Femur (tissue), 1 donor: ENCODE data around the gene SORL1-AS1.

Experiments
- DNase-seq: peaks from one replicate; pipeline ENCODE4 v3.0.0-alpha.2; 2017

SORL1-AS1 gene

GRCh38 chr11:121474680-121475079 is 21.9 kb upstream of the SORL1-AS1 start:
- DNase-seq, result no peak

- no peak for DNase-seq
Measured at GRCh38 chr11:121473064-121473777, 20.5 kb upstream of the SORL1-AS1 start.

- DNase-seq, result no peak
Measured at GRCh38 chr11:121472312-121472711, 19.5 kb upstream of the SORL1-AS1 start.

GRCh38 chr11:121471167-121471566 is 18.4 kb upstream of the SORL1-AS1 start:
- DNase-seq, result no peak

GRCh38 chr11:121469910-121470309 is 17.1 kb upstream of the SORL1-AS1 start:
- DNase-seq, result no peak

GRCh38 chr11:121467965-121468364 is 15.2 kb upstream of the SORL1-AS1 start:
- no peak for DNase-seq

- no peak for DNase-seq
Measured at GRCh38 chr11:121467471-121467870, 14.7 kb upstream of the SORL1-AS1 start.

- peak; percentile 61 for DNase-seq
Measured at GRCh38 chr11:121466063-121466794, 13.5 kb upstream of the SORL1-AS1 start.

GRCh38 chr11:121465709-121466062 is 12.9 kb upstream of the SORL1-AS1 start:
- DNase-seq, result no peak

GRCh38 chr11:121464352-121464946 is 11.7 kb upstream of the SORL1-AS1 start:
- peak; percentile 46 for DNase-seq

GRCh38 chr11:121463689-121464335 is 11.0 kb upstream of the SORL1-AS1 start:
- no peak for DNase-seq

- no peak for DNase-seq
Measured at GRCh38 chr11:121461843-121462242, 9.1 kb upstream of the SORL1-AS1 start.

- no peak for DNase-seq
Measured at GRCh38 chr11:121460941-121461514, 8.3 kb upstream of the SORL1-AS1 start.

GRCh38 chr11:121459413-121460017 is 6.7 kb upstream of the SORL1-AS1 start:
- DNase-seq, result no peak

GRCh38 chr11:121458551-121458950 is 5.8 kb upstream of the SORL1-AS1 start:
- no peak for DNase-seq

- DNase-seq, result no peak
Measured at GRCh38 chr11:121456816-121457431, 4.2 kb upstream of the SORL1-AS1 start.

GRCh38 chr11:121456151-121456550 is 3.4 kb upstream of the SORL1-AS1 start:
- no peak for DNase-seq

GRCh38 chr11:121455115-121455514 is 2.3 kb upstream of the SORL1-AS1 start:
- no peak for DNase-seq

GRCh38 chr11:121453589-121454299 is 977 bp upstream of the SORL1-AS1 start:
- DNase-seq, result no peak

- peak; percentile 82 for DNase-seq
Measured at GRCh38 chr11:121451986-121452608, 670 bp downstream of the SORL1-AS1 start, which contains the start of gene SORL1. Gene SORL1, plus strand, starts transcription at chr11:121452314. Its CDS starts 18 bp downstream, at chr11:121452332.
